ENCODE results near the gene KEL. TPM values are rescaled to one million over a fixed set of nuclear protein-coding genes. Genes with fewer than 3 reads are reported as not detected.

KEL gene
- total RNA-seq, 2 experiments from 2014 or later, result 0.19 TPM; not detected in 1

GRCh38 chr7:142891490-142892082, 70.6 kb downstream of the KEL start:
- no peak overlapping the region for H3K4me3 ChIP-seq (ENCODE audit: low read length)
- no peaks in the 10 kb centered on the region for H3K36me3 Mint-ChIP-seq (ENCODE audit: low read depth)
- DNase-seq, result no peak
- intact Hi-C loops (cut with DNase I, micrococcal nuclease), result no loop called here
- H3K4me1 Mint-ChIP-seq (ENCODE audit: low read depth), result no peaks in the 10 kb centered on the region
- CTCF ChIA-PET, result no interaction called here
- H3K27me3 ChIP-seq (ENCODE audit: control insufficient read depth in 1 of 2, insufficient read depth in 2 of 2, low read length in 2 of 2), result no peaks in the 10 kb centered on the region
- no peak for ATAC-seq (ENCODE audit: poor library complexity)
- no peak overlapping the region for H3K4me3 Mint-ChIP-seq
- no peak overlapping the region for H3K27ac ChIP-seq (ENCODE audit: low read depth in 1 of 2, low read length in 2 of 2)
- no peaks in the 10 kb centered on the region for H3K9me3 ChIP-seq (ENCODE audit: control insufficient read depth in 1 of 2, insufficient read depth in 1 of 2, low read length in 2 of 2)
- POLR2A ChIA-PET, result no interaction called here
- no peaks in the 10 kb centered on the region for H3K4me1 ChIP-seq (ENCODE audit: insufficient read depth, low read length)
- TF ChIP-seq CTCF (IDR thresholded peaks at IDR 0.05), result no peak
- H3K36me3 ChIP-seq (ENCODE audit: insufficient read depth, low read length), result no peaks in the 10 kb centered on the region
- H3K27me3 Mint-ChIP-seq, result no peaks in the 10 kb centered on the region
- H3K9me3 Mint-ChIP-seq, result no peaks in the 10 kb centered on the region
- H3K27ac Mint-ChIP-seq, result no peak overlapping the region

Other genes with a start within 250 kb of the KEL start
- not detected for gene PRSS1, start 212.9 kb downstream of the KEL start, total RNA-seq
- gene PRSS2, start 191.4 kb downstream of the KEL start, total RNA-seq, result not detected
- gene EPHB6, start 107.3 kb downstream of the KEL start, total RNA-seq, result 10 to 100 TPM; 50.7 to 55.8 TPM
- not detected for gene TRPV6, start 76.6 kb downstream of the KEL start, total RNA-seq
- gene TRPV5, start 28.6 kb downstream of the KEL start, total RNA-seq, result not detected
- not detected for gene LLCFC1, start 22.9 kb downstream of the KEL start, total RNA-seq
- not detected for gene OR9A2, start 64.8 kb upstream of the KEL start, total RNA-seq
- not detected for gene OR6V1, start 90.0 kb upstream of the KEL start, total RNA-seq
- gene PIP, start 169.7 kb upstream of the KEL start, total RNA-seq, result not detected
- gene TAS2R39, start 221.1 kb upstream of the KEL start, total RNA-seq, result not detected